Measurements from ENCODE around the gene LAT.

Gene LAT

GRCh38 chr16:29009050-29009837 is 24.4 kb downstream of the LAT start:
- Histone ChIP-seq H3K79me2 (ENCODE audit: insufficient read depth, low read length) (no peaks in the 10 kb centered on the region), H3K36me3 (ENCODE audit: insufficient read depth, low read length) (no peaks in the 10 kb centered on the region), H4K20me1 (ENCODE audit: insufficient read depth, low read length, poor library complexity, severe bottlenecking) (no peaks in the 10 kb centered on the region), H3K9me2 (replicated peaks; ENCODE audit: low read depth, low read length) (no peaks in the 10 kb centered on the region), H3K4me2 (ENCODE audit: low read depth, low read length, poor library complexity, severe bottlenecking) (peak overlapping the region; percentile 47), H3F3A (ENCODE audit: low read depth) (no peaks in the 10 kb centered on the region), H3K27me3 (ENCODE audit: insufficient read depth, low read length, poor library complexity, severe bottlenecking) (no peaks in the 10 kb centered on the region), H3K9ac (ENCODE audit: low read depth, low read length, poor library complexity, severe bottlenecking) (peak overlapping the region; percentile 21), H3K4me3 (ENCODE audit: low read length, poor library complexity, severe bottlenecking) (peak overlapping the region; percentile 9), H3K4me1 (ENCODE audit: insufficient read depth, low read length, poor library complexity, severe bottlenecking) (peaks cover 23% of the 10 kb centered on the region), H3K9me3 (ENCODE audit: insufficient read depth, low read depth, low read length) (no peaks in the 10 kb centered on the region), H2AFZ (ENCODE audit: low read length) (peak overlapping the region; percentile 33; the same call in 1 of the 2 replicates)
- TF ChIP-seq, protein P1, sequence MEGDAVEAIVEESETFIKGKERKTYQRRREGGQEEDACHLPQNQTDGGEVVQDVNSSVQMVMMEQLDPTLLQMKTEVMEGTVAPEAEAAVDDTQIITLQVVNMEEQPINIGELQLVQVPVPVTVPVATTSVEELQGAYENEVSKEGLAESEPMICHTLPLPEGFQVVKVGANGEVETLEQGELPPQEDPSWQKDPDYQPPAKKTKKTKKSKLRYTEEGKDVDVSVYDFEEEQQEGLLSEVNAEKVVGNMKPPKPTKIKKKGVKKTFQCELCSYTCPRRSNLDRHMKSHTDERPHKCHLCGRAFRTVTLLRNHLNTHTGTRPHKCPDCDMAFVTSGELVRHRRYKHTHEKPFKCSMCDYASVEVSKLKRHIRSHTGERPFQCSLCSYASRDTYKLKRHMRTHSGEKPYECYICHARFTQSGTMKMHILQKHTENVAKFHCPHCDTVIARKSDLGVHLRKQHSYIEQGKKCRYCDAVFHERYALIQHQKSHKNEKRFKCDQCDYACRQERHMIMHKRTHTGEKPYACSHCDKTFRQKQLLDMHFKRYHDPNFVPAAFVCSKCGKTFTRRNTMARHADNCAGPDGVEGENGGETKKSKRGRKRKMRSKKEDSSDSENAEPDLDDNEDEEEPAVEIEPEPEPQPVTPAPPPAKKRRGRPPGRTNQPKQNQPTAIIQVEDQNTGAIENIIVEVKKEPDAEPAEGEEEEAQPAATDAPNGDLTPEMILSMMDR (conservative IDR thresholded peaks at IDR 0.05; ENCODE audit: low read length) = no peak

GRCh38 chr16:29009838-29010166 is 24.9 kb downstream of the LAT start:
- peak overlapping the region; percentile 21 for H3K9ac ChIP-seq (ENCODE audit: low read depth, low read length, poor library complexity, severe bottlenecking)
- peaks cover 23% of the 10 kb centered on the region for H3K4me1 ChIP-seq (ENCODE audit: insufficient read depth, low read length, poor library complexity, severe bottlenecking)
- TF ChIP-seq, protein P1 (conservative IDR thresholded peaks at IDR 0.05; ENCODE audit: low read length) = no peak

DNA sequence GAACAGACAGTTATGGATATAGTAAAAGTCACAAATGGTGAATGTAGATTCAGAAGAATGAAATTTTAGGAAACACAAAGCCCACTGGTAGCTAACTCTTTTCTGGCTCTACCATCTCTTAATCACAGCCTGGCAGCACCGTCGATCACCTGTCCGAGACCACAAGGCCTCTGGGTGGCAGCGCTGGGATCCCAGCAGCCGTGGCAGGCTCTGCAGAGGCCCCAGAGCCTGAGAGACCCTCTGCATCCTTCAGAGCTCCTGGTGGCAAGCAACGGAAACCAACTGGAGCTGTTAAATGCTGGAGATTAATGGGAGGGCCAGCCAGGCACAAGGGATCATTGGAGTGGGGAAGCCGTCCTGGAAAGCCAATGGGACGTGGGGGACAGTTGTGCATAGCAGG is 26.3 kb downstream of the LAT start:
- no peaks in the 10 kb centered on the region for H3K27me3 ChIP-seq (ENCODE audit: insufficient read depth, low read length, poor library complexity, severe bottlenecking)
- H3K4me1 ChIP-seq (ENCODE audit: insufficient read depth, low read length, poor library complexity, severe bottlenecking) = peaks cover 23% of the 10 kb centered on the region
- no peaks in the 10 kb centered on the region for H3K36me3 ChIP-seq (ENCODE audit: insufficient read depth, low read length)
- H3K9ac ChIP-seq (ENCODE audit: low read depth, low read length, poor library complexity, severe bottlenecking) = no peak overlapping the region
- TF ChIP-seq, protein P1 (conservative IDR thresholded peaks at IDR 0.05; ENCODE audit: low read length) = peak; percentile 69
- TF ChIP-seq EZH2phosphoT487 (IDR thresholded peaks at IDR 0.05; ENCODE audit: borderline replicate concordance) = no peak
- no peaks in the 10 kb centered on the region for H3K9me3 ChIP-seq (ENCODE audit: insufficient read depth, low read depth, low read length)
- no peaks in the 10 kb centered on the region for H4K20me1 ChIP-seq (ENCODE audit: insufficient read depth, low read length, poor library complexity, severe bottlenecking)
- H3K9me2 ChIP-seq (replicated peaks; ENCODE audit: low read depth, low read length) = no peaks in the 10 kb centered on the region
- no peaks in the 10 kb centered on the region for H3K79me2 ChIP-seq (ENCODE audit: insufficient read depth, low read length)
- H3F3A ChIP-seq (ENCODE audit: low read depth) = no peaks in the 10 kb centered on the region
- no peak overlapping the region for H3K4me2 ChIP-seq (ENCODE audit: low read depth, low read length, poor library complexity, severe bottlenecking)
- H3K4me3 ChIP-seq (ENCODE audit: low read length, poor library complexity, severe bottlenecking) = no peak overlapping the region
- H2AFZ ChIP-seq (ENCODE audit: low read length) = peak overlapping the region; percentile 41; the same call in 1 of the 2 replicates

More at GRCh38 chr16:29009838-29010166, 24.9 kb downstream of the LAT start:
- H3K9me2 ChIP-seq (replicated peaks; ENCODE audit: low read depth, low read length) = no peaks in the 10 kb centered on the region
- no peaks in the 10 kb centered on the region for H3F3A ChIP-seq (ENCODE audit: low read depth)
- peak overlapping the region; percentile 47 for H3K4me2 ChIP-seq (ENCODE audit: low read depth, low read length, poor library complexity, severe bottlenecking)
- H2AFZ ChIP-seq (ENCODE audit: low read length) = 0 out of 2 replicates have a peak overlapping the region, but pooled peaks have one; percentile 33
- no peaks in the 10 kb centered on the region for H3K9me3 ChIP-seq (ENCODE audit: insufficient read depth, low read depth, low read length)
- no peaks in the 10 kb centered on the region for H3K27me3 ChIP-seq (ENCODE audit: insufficient read depth, low read length, poor library complexity, severe bottlenecking)
- peak overlapping the region; percentile 9 for H3K4me3 ChIP-seq (ENCODE audit: low read length, poor library complexity, severe bottlenecking)
- no peaks in the 10 kb centered on the region for H3K79me2 ChIP-seq (ENCODE audit: insufficient read depth, low read length)
- H4K20me1 ChIP-seq (ENCODE audit: insufficient read depth, low read length, poor library complexity, severe bottlenecking) = no peaks in the 10 kb centered on the region
- no peaks in the 10 kb centered on the region for H3K36me3 ChIP-seq (ENCODE audit: insufficient read depth, low read length)
